ENCODE data around the gene ERBB4. TPM values are rescaled to one million over a fixed set of nuclear protein-coding genes. Genes with fewer than 3 reads are reported as not detected.

ERBB4 gene
- total and polyA plus RNA-seq, 10 of the 15 experiments (the other 5 are each of a cell fraction or from before 2014, with no cell fraction given) = under 0.01 to 0.23 (median 0.01) TPM; not detected in 4

GRCh38 chr2:211473116-211473515 lies 1065.5 kb downstream of the ERBB4 start (continued):
- TF ChIP-seq TCF3 (IDR thresholded peaks at IDR 0.05; ENCODE audit: borderline replicate concordance, insufficient read depth, low read depth, low read length) = no peak
- TF ChIP-seq ZSCAN29 (IDR thresholded peaks at IDR 0.05) = no peak
- TF ChIP-seq, protein P1, sequence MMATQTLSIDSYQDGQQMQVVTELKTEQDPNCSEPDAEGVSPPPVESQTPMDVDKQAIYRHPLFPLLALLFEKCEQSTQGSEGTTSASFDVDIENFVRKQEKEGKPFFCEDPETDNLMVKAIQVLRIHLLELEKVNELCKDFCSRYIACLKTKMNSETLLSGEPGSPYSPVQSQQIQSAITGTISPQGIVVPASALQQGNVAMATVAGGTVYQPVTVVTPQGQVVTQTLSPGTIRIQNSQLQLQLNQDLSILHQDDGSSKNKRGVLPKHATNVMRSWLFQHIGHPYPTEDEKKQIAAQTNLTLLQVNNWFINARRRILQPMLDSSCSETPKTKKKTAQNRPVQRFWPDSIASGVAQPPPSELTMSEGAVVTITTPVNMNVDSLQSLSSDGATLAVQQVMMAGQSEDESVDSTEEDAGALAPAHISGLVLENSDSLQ (IDR thresholded peaks at IDR 0.05) = no peak
- TF ChIP-seq ZBTB40 (IDR thresholded peaks at IDR 0.05; ENCODE audit: borderline replicate concordance) = no peak
- TF ChIP-seq MYC (IDR thresholded peaks at IDR 0.05; ENCODE audit: insufficient read depth, insufficient read length, insufficient replicate concordance, low read length, severe bottlenecking) = no peak

GRCh38 chr2:211469664-211470059 lies 1068.9 kb downstream of the ERBB4 start:
- Histone ChIP-seq H3K4me2 (ENCODE audit: control insufficient read depth, insufficient read depth) (no peak overlapping the region), H3K36me3 (ENCODE audit: control insufficient read depth in 2 of 2, insufficient read depth in 2 of 2, low read length in 1 of 2) (no peaks in the 10 kb centered on the region), H3K79me2 (ENCODE audit: control insufficient read depth, insufficient read depth, low read length) (no peaks in the 10 kb centered on the region), H3K27ac (ENCODE audit: control insufficient read depth, insufficient read depth) (no peak overlapping the region), H2AFZ (ENCODE audit: control insufficient read depth, low read depth, low read length) (no peak overlapping the region), H3K9ac (ENCODE audit: control insufficient read depth, insufficient read depth, low read length) (no peak overlapping the region), H3K9me3 (replicated peaks; ENCODE audit: control insufficient read depth, insufficient read depth, low read length) (no peaks in the 10 kb centered on the region), H3K4me1 (ENCODE audit: control insufficient read depth, insufficient read depth, low read length) (no peaks in the 10 kb centered on the region), H4K20me1 (ENCODE audit: control insufficient read depth, insufficient read depth) (no peaks in the 10 kb centered on the region), H3K4me3 (no peak overlapping the region), H3K27me3 (replicated peaks in 1 of 2; ENCODE audit: control insufficient read depth in 2 of 2, insufficient read depth in 2 of 2, low read length in 1 of 2) (no peaks in the 10 kb centered on the region)
- 57% methylated on average over 3 of the region's 3 CpGs for WGBS (ENCODE audit: insufficient coverage, insufficient replicate concordance, low lambda C conversion rate, missing lambda C conversion rate)
- intact Hi-C loops (cut with micrococcal nuclease; ENCODE audit: unreplicated experiment) (no loop called here), in situ Hi-C loops (cut with MboI) (no loop called here)
- DNase-seq (ENCODE audit: low read depth, low spot score) (no peak), FAIRE-seq (no peak), ATAC-seq (no peak)
- ChIA-PET POLR2A (no interaction called here), SMC1A (ENCODE audit: uncharacterized antibody, unreplicated experiment) (no interaction called here), CTCF (interaction anchor here (1.4 kb wide), 1 partner anchor 14 kb away, joined by 4 read pairs; no protein-coding TSS in a partner anchor), RAD21 (ENCODE audit: unreplicated experiment) (no interaction called here)
- TF ChIP-seq SREBF1 (IDR thresholded peaks at IDR 0.05; ENCODE audit: low read length) = no peak
- TF ChIP-seq ZNF384 (IDR thresholded peaks at IDR 0.05; ENCODE audit: borderline replicate concordance, low read depth, low read length) = no peak
- TF ChIP-seq HDAC6 (IDR thresholded peaks at IDR 0.05; ENCODE audit: unreplicated experiment) = no peak
- no peak for TF ChIP-seq RCOR1 (conservative IDR thresholded peaks at IDR 0.05; ENCODE audit: low read depth, low read length)
- no peak for TF ChIP-seq FOXK2 (IDR thresholded peaks at IDR 0.05)
- TF ChIP-seq ZSCAN29 (IDR thresholded peaks at IDR 0.05) = no peak
- no peak for TF ChIP-seq MYB (IDR thresholded peaks at IDR 0.05; ENCODE audit: borderline replicate concordance, low read depth, low read length)
- TF ChIP-seq HDAC2 (IDR thresholded peaks at IDR 0.05) = no peak
- no peak for TF ChIP-seq RB1 (IDR thresholded peaks at IDR 0.05; ENCODE audit: borderline replicate concordance)
- TF ChIP-seq CHD4 (IDR thresholded peaks at IDR 0.05) = no peak
- TF ChIP-seq, protein P2, sequence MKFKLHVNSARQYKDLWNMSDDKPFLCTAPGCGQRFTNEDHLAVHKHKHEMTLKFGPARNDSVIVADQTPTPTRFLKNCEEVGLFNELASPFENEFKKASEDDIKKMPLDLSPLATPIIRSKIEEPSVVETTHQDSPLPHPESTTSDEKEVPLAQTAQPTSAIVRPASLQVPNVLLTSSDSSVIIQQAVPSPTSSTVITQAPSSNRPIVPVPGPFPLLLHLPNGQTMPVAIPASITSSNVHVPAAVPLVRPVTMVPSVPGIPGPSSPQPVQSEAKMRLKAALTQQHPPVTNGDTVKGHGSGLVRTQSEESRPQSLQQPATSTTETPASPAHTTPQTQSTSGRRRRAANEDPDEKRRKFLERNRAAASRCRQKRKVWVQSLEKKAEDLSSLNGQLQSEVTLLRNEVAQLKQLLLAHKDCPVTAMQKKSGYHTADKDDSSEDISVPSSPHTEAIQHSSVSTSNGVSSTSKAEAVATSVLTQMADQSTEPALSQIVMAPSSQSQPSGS (IDR thresholded peaks at IDR 0.05; ENCODE audit: low read length) = no peak
- no peak for TF ChIP-seq KAT2A (conservative IDR thresholded peaks at IDR 0.05; ENCODE audit: control insufficient read depth, low read depth, low read length)
- no TSS peak for BruUV-seq (replicated peaks)
